HG03558 (cell line): ENCODE results near the gene CD37.
"Not testable (repeated sequence)": the region's sequence is repeated elsewhere in the genome, so short reads cannot be mapped to it uniquely, and the experiment has no call there.

Source experiments
- ATAC-seq: cut with Tn5 transposase; IDR thresholded peaks from one replicate; pipeline ENCODE4 v1.9.1; 2021; ENCODE audit warnings: moderate number of reproducible peaks; ENCODE audit not compliant: unreplicated experiment; ENCODE audit errors: extremely low read depth

CD37 gene

DNA sequence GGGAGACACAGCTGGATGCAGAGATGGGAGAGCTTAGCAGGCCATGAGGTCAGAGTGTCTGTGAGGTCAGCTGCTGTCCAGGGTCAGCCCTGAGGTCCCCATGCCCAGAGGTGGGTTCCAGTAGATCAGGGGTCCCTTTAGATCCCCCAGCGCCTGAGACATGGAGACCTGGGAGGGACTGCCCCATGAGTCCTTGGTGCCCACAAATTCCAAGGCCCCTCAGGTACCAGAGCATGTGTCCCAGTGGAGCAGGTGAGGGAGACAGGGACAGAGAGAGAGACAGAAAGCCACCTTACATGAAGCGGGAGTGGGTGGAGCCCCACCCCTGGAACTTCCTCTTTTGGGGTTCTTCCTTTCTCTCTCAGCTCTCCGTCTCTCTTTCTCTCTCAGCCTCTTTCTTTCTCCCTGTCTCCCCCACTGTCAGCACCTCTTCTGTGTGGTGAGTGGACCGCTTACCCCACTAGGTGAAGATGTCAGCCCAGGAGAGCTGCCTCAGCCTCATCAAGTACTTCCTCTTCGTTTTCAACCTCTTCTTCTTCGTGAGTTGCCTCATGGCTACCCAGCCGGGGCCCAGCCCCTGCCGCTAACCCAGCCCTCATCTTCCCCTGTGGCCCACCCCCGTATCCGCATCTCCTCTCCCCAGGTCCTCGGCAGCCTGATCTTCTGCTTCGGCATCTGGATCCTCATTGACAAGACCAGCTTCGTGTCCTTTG, at the start of gene CD37:
TSS of gene CD37 (plus strand) at position 336 of the 713 bp plus-strand sequence. CDS start at position 471, 135 bp downstream.
- no peak for ATAC-seq

DNA sequence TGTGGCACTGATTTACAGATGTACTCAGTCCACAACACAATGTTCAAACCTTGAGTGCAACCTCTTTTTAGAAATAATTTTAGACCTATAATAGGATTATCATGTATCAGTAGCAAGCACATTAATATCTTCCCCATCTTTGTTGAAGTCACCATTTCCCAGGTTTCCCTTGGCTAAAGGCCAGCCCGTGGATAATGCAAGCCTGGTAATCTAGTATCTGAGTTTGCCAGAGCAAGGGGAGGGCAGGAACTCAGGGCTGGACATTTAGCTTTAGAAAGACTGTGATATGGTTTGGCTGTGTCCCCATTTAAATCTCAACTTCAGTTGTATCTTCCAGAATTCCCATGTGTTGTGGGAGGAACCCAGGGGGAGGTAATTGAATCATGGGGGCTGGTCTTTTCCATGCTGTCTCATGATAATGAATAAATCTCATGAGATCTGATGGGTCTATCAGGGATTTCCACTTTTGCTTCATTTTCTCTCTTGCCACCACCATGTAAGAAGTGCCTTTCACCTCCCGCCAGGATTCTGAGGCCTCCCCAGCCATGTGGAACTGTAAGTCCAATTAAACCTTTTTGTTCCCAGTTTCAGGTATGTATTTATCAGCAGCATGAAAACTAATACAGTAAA, 48.0 kb upstream of the CD37 start:
- no peak for ATAC-seq

GRCh38 chr19:49288205-49288604, 47.0 kb upstream of the CD37 start:
- ATAC-seq: not testable (repeated sequence)

DNA sequence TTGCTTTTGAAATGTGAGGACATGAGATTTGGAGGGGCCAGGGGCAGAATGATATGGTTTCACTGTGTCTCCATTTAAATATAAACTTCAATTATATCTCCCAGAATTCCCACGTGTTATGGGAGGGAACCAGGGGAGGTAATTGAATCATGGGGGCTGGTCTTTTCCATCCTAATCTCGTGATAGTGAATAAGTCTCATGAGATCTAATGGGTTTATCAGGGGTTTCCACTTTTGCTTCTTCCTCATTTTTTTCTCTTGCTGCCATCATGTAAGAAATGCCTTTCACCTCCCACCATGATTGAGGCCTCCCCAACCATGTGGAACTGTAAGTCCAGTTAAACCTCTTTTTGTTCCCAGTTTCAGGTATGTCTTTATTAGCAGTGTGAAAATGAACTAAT, 45.9 kb upstream of the CD37 start:
- not testable (repeated sequence) for ATAC-seq

DNA sequence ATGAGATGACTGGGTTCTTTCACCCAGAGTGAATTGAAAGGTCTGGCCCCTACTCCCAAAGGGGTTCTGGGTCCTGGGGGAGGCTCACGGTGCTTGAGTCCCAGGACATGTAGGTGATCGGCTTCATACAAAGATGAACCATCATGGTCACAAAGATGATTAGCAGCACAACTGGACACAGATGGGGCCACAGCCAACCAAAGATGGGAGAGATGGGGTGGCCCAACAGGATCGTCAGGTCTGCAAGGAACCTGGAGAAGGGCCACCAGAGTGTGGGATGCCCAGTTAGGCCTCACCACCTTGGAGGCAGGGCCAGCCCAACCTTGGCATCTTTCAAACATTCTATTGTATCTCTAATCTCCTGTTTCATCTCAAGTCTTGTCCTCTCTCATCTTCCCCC, 44.7 kb upstream of the CD37 start:
- ATAC-seq: no peak

GRCh38 chr19:49294401-49294800, 40.8 kb upstream of the CD37 start:
- ATAC-seq: no peak

- no peak for ATAC-seq
Measured at GRCh38 chr19:49295208-49295880, 39.9 kb upstream of the CD37 start.

GRCh38 chr19:49297403-49297802, 37.8 kb upstream of the CD37 start:
- ATAC-seq: no peak

- ATAC-seq: not testable (repeated sequence)
Measured at GRCh38 chr19:49298653-49299052, 36.6 kb upstream of the CD37 start.

DNA sequence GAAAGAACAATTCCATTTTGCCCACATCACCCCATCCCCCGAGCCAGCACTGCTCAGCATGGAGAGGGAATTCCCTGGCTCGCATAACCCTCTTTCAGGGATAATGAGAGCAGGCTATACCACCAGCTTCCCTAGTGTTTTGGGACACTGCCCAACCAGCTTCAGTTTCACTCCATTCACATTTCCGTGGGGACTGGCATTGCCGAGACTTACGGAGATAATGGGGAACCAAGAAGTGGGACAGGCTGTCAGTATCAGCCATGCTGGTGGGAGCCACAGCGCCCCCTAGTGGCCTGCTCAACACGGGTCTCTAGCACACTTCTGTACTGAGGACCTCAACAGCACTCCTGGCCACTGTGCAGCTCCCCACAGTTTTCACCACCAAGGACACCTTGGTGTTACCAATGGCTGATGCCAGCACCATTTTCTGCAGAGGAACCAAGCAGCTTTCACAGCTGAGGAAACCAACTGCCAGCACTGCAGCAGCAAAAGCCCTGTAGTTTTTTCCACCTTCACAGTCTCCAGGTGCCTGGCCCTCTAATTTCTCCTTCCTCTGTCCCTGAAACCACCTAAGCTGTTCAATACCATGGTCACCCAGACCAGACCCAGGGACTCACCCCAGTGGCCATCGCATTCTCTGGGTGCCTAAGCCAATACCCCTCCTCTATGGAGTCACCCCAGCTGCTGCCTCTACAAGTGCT, 33.9 kb upstream of the CD37 start:
- ATAC-seq: no peak

DNA sequence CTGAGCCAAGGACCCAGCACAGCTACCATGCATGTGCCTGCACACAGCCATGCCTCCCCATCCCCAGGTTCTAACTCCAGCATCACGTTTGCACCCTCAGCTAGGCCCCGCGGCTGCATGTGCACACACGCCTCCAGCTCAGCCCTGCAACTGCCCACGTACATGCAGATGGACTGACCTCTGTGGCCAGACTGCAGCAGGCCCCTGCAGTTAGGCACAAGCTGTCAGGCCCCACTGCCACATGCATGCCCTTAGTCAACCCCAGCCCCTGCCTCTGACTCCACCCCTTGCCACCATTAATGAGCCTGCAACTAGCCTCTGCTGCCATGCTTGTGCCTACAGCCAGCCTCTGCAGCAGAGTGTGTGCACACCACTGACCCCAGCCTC, 33.3 kb upstream of the CD37 start:
- no peak for ATAC-seq

DNA sequence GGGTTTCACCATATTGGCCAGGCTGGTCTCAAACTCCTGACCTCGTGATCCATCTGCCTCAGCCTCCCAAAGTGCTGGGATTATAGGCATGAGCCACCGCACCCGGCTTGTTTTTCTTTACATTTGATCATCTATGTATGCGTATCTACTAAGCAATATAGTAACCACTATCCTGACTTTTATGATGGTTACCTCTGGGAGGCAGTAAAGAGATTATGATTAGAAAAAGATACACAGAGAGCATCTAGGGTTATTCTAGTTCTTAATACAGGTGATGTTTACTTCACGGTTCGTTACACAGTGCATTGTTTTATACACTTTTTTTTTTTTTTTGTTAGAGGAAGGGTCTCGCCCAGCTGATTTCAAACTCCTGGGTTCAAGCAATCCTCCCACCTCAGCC, 28.5 kb upstream of the CD37 start:
- not testable (repeated sequence) for ATAC-seq

DNA sequence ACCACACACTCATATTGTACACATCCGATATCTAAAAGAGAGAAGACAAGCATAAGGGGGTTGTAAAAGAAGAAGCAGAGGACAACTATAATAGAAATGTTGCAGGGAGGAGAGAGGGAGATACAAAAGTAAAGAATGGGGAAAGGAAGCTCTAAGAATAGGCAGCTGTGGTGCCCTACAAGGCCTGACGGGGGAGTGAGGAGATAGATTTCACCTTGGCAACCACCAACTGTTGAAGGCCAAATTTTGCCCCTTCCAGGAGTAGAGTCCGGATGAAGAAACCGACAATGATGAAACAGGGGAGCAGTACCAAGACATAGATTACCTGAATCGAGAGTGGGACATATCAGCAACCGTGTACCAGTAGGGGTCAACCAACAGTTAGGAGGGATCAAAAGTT, 26.1 kb upstream of the CD37 start:
- no peak for ATAC-seq

DNA sequence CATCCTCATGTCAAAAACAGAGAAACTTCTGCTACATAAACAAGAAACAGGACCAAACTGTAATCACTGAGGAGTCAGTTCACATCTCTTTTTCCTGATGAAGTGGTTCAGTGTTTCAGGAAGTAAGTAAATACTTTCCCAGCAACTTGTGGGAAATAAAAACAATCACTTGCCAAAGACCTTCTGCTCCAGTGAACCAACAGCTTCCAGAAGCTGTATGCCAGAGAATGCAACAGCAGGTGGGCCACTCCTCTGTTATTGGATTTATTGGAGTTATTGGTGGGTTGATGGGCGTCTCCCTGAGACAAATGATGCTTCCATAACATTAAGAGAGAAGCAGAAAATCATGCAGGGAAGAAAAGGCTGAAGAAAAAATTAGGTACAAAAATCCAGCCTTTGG, 20.1 kb upstream of the CD37 start:
- ATAC-seq: no peak

GRCh38 chr19:49316284-49316683, 18.9 kb upstream of the CD37 start:
- ATAC-seq: no peak

GRCh38 chr19:49318296-49318695, 16.9 kb upstream of the CD37 start:
- no peak for ATAC-seq

DNA sequence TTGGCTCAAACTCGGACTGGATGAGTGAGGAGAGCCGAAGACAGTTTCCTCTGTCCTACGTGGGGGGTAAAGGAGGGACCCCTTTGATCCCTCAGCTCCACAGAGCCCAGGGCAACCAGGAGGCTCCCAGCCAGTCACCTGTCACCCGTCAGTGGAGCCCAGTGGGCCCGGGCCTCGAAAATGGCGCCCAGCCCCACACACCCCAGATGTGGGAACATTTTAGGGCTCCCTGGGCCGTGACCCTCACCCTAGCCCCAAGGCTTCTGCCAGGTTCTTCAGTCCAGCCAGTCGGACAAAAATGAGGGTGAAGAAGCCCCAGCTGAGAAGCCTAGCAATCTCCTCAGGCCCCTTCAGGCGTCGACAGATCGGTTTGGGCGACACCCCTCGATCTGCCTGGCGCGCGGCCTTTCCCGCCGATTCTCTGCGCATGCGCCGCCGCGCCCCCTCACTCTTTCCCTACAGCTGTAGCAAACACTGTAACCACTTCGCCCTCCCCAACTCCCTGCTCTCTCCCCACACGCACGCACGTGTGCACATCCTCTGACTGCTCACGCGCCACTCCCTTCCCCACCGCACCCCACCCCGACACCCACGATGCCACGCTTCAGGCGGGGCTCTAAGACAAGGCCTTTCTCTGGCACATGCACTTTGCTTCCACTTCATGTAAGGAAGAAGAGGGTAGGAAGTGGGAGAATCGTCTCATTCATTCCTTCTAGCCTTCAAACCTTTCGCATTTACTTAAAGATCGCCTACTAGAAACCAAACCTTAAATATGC, 10.2 kb upstream of the CD37 start, which contains the start of gene SLC6A16:
TSS of gene SLC6A16 (minus strand) at position 391 of the 776 bp plus-strand sequence. CDS start 13,844 bp downstream, outside the sequence.
- no peak for ATAC-seq

DNA sequence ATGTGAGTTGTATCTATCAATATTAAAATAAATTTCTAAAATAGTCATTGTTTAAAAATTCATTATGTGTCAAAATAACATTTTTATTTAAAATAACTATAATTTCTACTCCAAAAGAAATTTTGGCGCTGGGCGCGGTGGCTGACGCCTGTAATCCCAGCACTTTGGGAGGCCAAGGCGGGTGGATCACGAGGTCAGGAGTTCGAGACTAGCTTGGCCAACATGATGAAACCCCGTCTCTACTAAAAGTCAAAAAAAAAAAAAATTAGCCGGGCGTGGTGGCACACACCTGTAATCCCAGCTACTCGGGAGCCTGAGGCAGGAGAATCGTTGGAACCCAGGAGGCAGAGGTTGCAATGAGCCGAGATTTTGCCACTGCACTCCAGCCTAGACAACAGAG, 9.4 kb upstream of the CD37 start:
- not testable (repeated sequence) for ATAC-seq

GRCh38 chr19:49326165-49326704, 9.0 kb upstream of the CD37 start:
- no peak for ATAC-seq
